ENCODE measurements around the gene BIRC5. TPM values are rescaled to one million over a fixed set of nuclear protein-coding genes. Genes with fewer than 3 reads are reported as not detected.
A peak's percentile ranks its signal among the peaks of the same experiment; 100 is the strongest.
"Not testable (repeated sequence)": the region's sequence is repeated elsewhere in the genome, so short reads cannot be mapped to it uniquely, and the experiment has no call there.

The BIRC5 gene
- total RNA-seq, 3 donors from 2014 or later (not counting 1 experiment from before 2014, with no cell fraction given): 0.73 to 1.9 (median 1.2) TPM

- peak within 1 kb of the TSS in 1 of 2 donors; percentile 58 for H3K27ac Mint-ChIP-seq
- no peak for TF ChIP-seq CTCF (IDR thresholded peaks at IDR 0.05)
- under 1% methylated on average over 84 of the region's 84 CpGs for WGBS (ENCODE audit: insufficient coverage)
- peak within 1 kb of the TSS; percentile 53 for H3K4me3 ChIP-seq (ENCODE audit: low read length)
- H3K9me3 Mint-ChIP-seq: no peaks in the 10 kb centered on the region
- H3K27ac ChIP-seq (ENCODE audit: low read length): peak within 1 kb of the TSS; percentile 80
- H3K9me3 ChIP-seq (ENCODE audit: control insufficient read depth, insufficient read depth, low read length): no peaks in the 10 kb centered on the region
- H3K36me3 Mint-ChIP-seq: no peaks in the 10 kb centered on the region
- H3K36me3 ChIP-seq (ENCODE audit: control insufficient read depth, insufficient read depth, low read length): peaks cover 10% of the 10 kb centered on the region
- H3K27me3 Mint-ChIP-seq (ENCODE audit: low read depth in 2 of 2): no peaks in the 10 kb centered on the region
- H3K4me1 Mint-ChIP-seq: peaks cover 12 to 28% of the 10 kb centered on the region in 2 donors
- H3K4me3 Mint-ChIP-seq: peak within 1 kb of the TSS; percentile 75
- H3K4me1 ChIP-seq (ENCODE audit: control insufficient read depth, insufficient read depth, low read length): peaks cover 49% of the 10 kb centered on the region
- DNase-seq (peak; percentile 86 to 92), ATAC-seq (peak; percentile 94 to 95 (median 94))
- H3K27me3 ChIP-seq (ENCODE audit: control insufficient read depth, insufficient read depth, low read length): no peaks in the 10 kb centered on the region
- intact Hi-C loops (cut with micrococcal nuclease): no loop called here
Observed at GRCh38 chr17:78168242-78168902, 45.7 kb upstream of the BIRC5 start, which contains the start of gene SYNGR2. Gene SYNGR2, plus strand, starts transcription at chr17:78168581. Its CDS starts 36 bp downstream, at chr17:78168617.

- Histone ChIP-seq H3K4me1 (ENCODE audit: control insufficient read depth, insufficient read depth, low read length) (peaks cover 56% of the 10 kb centered on the region), H3K36me3 (ENCODE audit: control insufficient read depth, insufficient read depth, low read length) (peaks cover 10% of the 10 kb centered on the region), H3K4me3 (ENCODE audit: low read length) (peak overlapping the region; percentile 53), H3K9me3 (ENCODE audit: control insufficient read depth, insufficient read depth, low read length) (no peaks in the 10 kb centered on the region), H3K27me3 (ENCODE audit: control insufficient read depth, insufficient read depth, low read length) (no peaks in the 10 kb centered on the region), H3K27ac (ENCODE audit: low read length) (peak overlapping the region; percentile 53)
- Mint-ChIP-seq H3K27ac (peak overlapping the region in 1 of 2 donors; percentile 58), H3K27me3 (ENCODE audit: low read depth in 2 of 2) (no peaks in the 10 kb centered on the region), H3K36me3 (no peaks in the 10 kb centered on the region), H3K9me3 (no peaks in the 10 kb centered on the region), H3K4me1 (peaks cover 19 to 33% of the 10 kb centered on the region in 2 donors), H3K4me3 (peak overlapping the region; percentile 42)
- 14% methylated on average over 36 of the region's 38 CpGs for WGBS (ENCODE audit: insufficient coverage)
- no peak for TF ChIP-seq CTCF (IDR thresholded peaks at IDR 0.05)
- peak in 1 of 2 donors; percentile 85 for DNase-seq
- peak; percentile 25 to 43 (median 34) for ATAC-seq
- intact Hi-C loops (cut with micrococcal nuclease): no loop called here
Observed at GRCh38 chr17:78168903-78169793, 44.9 kb upstream of the BIRC5 start.

- Mint-ChIP-seq H3K9me3 (no peaks in the 10 kb centered on the region), H3K4me3 (peak overlapping the region; percentile 62), H3K4me1 (peaks cover 20 to 33% of the 10 kb centered on the region in 2 donors), H3K36me3 (no peaks in the 10 kb centered on the region), H3K27me3 (ENCODE audit: low read depth in 2 of 2) (no peaks in the 10 kb centered on the region), H3K27ac (peak overlapping the region in 1 of 2 donors; percentile 68)
- peaks cover 10% of the 10 kb centered on the region for H3K36me3 ChIP-seq (ENCODE audit: control insufficient read depth, insufficient read depth, low read length)
- H3K9me3 ChIP-seq (ENCODE audit: control insufficient read depth, insufficient read depth, low read length): no peaks in the 10 kb centered on the region
- intact Hi-C loops (cut with micrococcal nuclease): no loop called here
- no peaks in the 10 kb centered on the region for H3K27me3 ChIP-seq (ENCODE audit: control insufficient read depth, insufficient read depth, low read length)
- no peak overlapping the region for H3K27ac ChIP-seq (ENCODE audit: low read length)
- TF ChIP-seq CTCF (IDR thresholded peaks at IDR 0.05): no peak
- ATAC-seq: no peak
- no peak overlapping the region for H3K4me3 ChIP-seq (ENCODE audit: low read length)
- 80% methylated on average over 31 of the region's 31 CpGs for whole genome bisulfite sequencing (ENCODE audit: insufficient coverage)
- DNase-seq: peak in 1 of 2 donors; percentile 25
- peaks cover 71% of the 10 kb centered on the region for H3K4me1 ChIP-seq (ENCODE audit: control insufficient read depth, insufficient read depth, low read length)
Observed at GRCh38 chr17:78170692-78171590, 43.1 kb upstream of the BIRC5 start.

GRCh38 chr17:78171591-78172248 lies 42.3 kb upstream of the BIRC5 start:
- H3K27ac ChIP-seq (ENCODE audit: low read length): peak overlapping the region; percentile 5

More at GRCh38 chr17:78171591-78172248, 42.3 kb upstream of the BIRC5 start:
- H3K27me3 ChIP-seq (ENCODE audit: control insufficient read depth, insufficient read depth, low read length); DNase-seq; H3K36me3 ChIP-seq (ENCODE audit: control insufficient read depth, insufficient read depth, low read length); H3K4me3 ChIP-seq (ENCODE audit: low read length); H3K36me3 Mint-ChIP-seq; H3K9me3 ChIP-seq (ENCODE audit: control insufficient read depth, insufficient read depth, low read length); H3K4me3 Mint-ChIP-seq; ATAC-seq; H3K9me3 Mint-ChIP-seq; H3K27me3 Mint-ChIP-seq (ENCODE audit: low read depth in 2 of 2); intact Hi-C loops (cut with micrococcal nuclease): not testable (repeated sequence)
- WGBS (ENCODE audit: insufficient coverage): 86% methylated on average over 17 of the region's 19 CpGs
- H3K4me1 ChIP-seq (ENCODE audit: control insufficient read depth, insufficient read depth, low read length): peaks cover 78% of the 10 kb centered on the region
- Mint-ChIP-seq H3K27ac (peak overlapping the region; percentile 23 to 68), H3K4me1 (peaks cover 20 to 38% of the 10 kb centered on the region in 2 donors)
